Measurements from ENCODE around the gene SPDEF.

GRCh38 chr6:34524499-34524898 is 31.6 kb downstream of the SPDEF start:
- TF ChIP-seq CTCF (IDR thresholded peaks at IDR 0.05) (no peak), POLR2A (IDR thresholded peaks at IDR 0.05) (no peak), POLR2AphosphoS5 (IDR thresholded peaks at IDR 0.05) (no peak), EP300 (IDR thresholded peaks at IDR 0.05) (no peak)

Data from sigmoid colon (tissue), 4 donors.